HEK293 (cell line): ENCODE data around the gene GMDS.

ENCODE experiments used
- BCL11A ChIP-seq: fragments of 450-650 bp; formaldehyde crosslinking; IDR thresholded peaks from 2 replicates; pipeline ENCODE4 v1.5.1; 2016; ENCODE audit warnings: low read depth, missing biosample characterization, missing genetic modification characterization
- FEZF1 ChIP-seq: fragments of 450-650 bp; formaldehyde crosslinking; IDR thresholded peaks from 2 replicates; pipeline ENCODE4 v1.5.1; 2016; ENCODE audit warnings: missing biosample characterization, missing genetic modification characterization
- GFI1B ChIP-seq: fragments of 450-650 bp; formaldehyde crosslinking; IDR thresholded peaks from 2 replicates; pipeline ENCODE4 v1.5.1; 2016; ENCODE audit warnings: missing biosample characterization, missing genetic modification characterization
- HOXC10 ChIP-seq: sonication (generic); formaldehyde crosslinking; IDR thresholded peaks from 2 replicates; pipeline ENCODE4 v1.8.1; 2023; ENCODE audit warnings: mild to moderate bottlenecking, missing genetic modification reagents
- IKZF3 ChIP-seq: fragments of 450-650 bp; IDR thresholded peaks from 2 replicates; pipeline ENCODE4 v1.5.0; 2018; ENCODE audit warnings: missing biosample characterization, mild to moderate bottlenecking, missing genetic modification characterization, moderate library complexity
- KLF16 ChIP-seq: fragments of 450-650 bp; formaldehyde crosslinking; IDR thresholded peaks from 2 replicates; pipeline ENCODE4 v1.5.1; 2017; ENCODE audit warnings: missing biosample characterization, missing genetic modification characterization
- MYNN ChIP-seq: fragments of 450-650 bp; formaldehyde crosslinking; IDR thresholded peaks from 2 replicates; pipeline ENCODE4 v1.5.1; 2016; ENCODE audit warnings: missing biosample characterization, missing genetic modification characterization, borderline replicate concordance
- REPIN1 ChIP-seq: fragments of 450-650 bp; formaldehyde crosslinking; IDR thresholded peaks from 2 replicates; pipeline ENCODE4 v1.5.1; 2017; ENCODE audit warnings: missing biosample characterization, missing genetic modification characterization, low read depth
- SCRT1 ChIP-seq: fragments of 450-650 bp; formaldehyde crosslinking; IDR thresholded peaks from 2 replicates; pipeline ENCODE4 v1.5.1; 2016; ENCODE audit warnings: missing biosample characterization, missing genetic modification characterization, borderline replicate concordance
- SCRT2 ChIP-seq: fragments of 450-650 bp; formaldehyde crosslinking; IDR thresholded peaks from 2 replicates; pipeline ENCODE4 v1.5.1; 2016; ENCODE audit warnings: missing biosample characterization, missing genetic modification characterization
- TCF7L2 ChIP-seq: IDR thresholded peaks from 2 replicates; pipeline ENCODE4 v1.6.1; 2011; ENCODE audit warnings: low read depth, mild to moderate bottlenecking, inconsistent platforms, low read length, moderate library complexity, borderline replicate concordance
- WT1 ChIP-seq: fragments of 450-650 bp; formaldehyde crosslinking; IDR thresholded peaks from 2 replicates; pipeline ENCODE4 v1.5.1; 2016; ENCODE audit warnings: missing biosample characterization, missing genetic modification characterization
- ZBTB17 ChIP-seq: fragments of 450-650 bp; formaldehyde crosslinking; IDR thresholded peaks from 2 replicates; pipeline ENCODE4 v1.5.1; 2016; ENCODE audit warnings: missing biosample characterization, missing genetic modification characterization
- ZBTB44 ChIP-seq: fragments of 450-650 bp; IDR thresholded peaks from 2 replicates; pipeline ENCODE4 v1.5.1; 2018; ENCODE audit warnings: missing biosample characterization, mild to moderate bottlenecking, missing genetic modification characterization
- ZFP3 ChIP-seq: fragments of 450-650 bp; formaldehyde crosslinking; IDR thresholded peaks from 2 replicates; pipeline ENCODE4 v1.5.1; 2016; ENCODE audit warnings: low read depth, missing biosample characterization, missing genetic modification characterization
- ZNF10 ChIP-seq: fragments of 450-650 bp; formaldehyde crosslinking; IDR thresholded peaks from 2 replicates; pipeline ENCODE4 v1.5.1; 2017; ENCODE audit warnings: missing biosample characterization, missing genetic modification characterization
- ZNF146 ChIP-seq: fragments of 450-650 bp; formaldehyde crosslinking; IDR thresholded peaks from 2 replicates; pipeline ENCODE4 v1.5.1; 2016; ENCODE audit warnings: missing biosample characterization, missing genetic modification characterization
- ZNF157 ChIP-seq: fragments of 450-650 bp; formaldehyde crosslinking; IDR thresholded peaks from 2 replicates; pipeline ENCODE4 v1.5.1; 2016; ENCODE audit warnings: missing biosample characterization, missing genetic modification characterization
- ZNF174 ChIP-seq: fragments of 450-650 bp; formaldehyde crosslinking; IDR thresholded peaks from 2 replicates; pipeline ENCODE4 v1.5.0; 2017; ENCODE audit warnings: missing biosample characterization, mild to moderate bottlenecking, missing genetic modification characterization
- ZNF266 ChIP-seq: fragments of 450-650 bp; formaldehyde crosslinking; IDR thresholded peaks from 2 replicates; pipeline ENCODE4 v1.5.1; 2016; ENCODE audit warnings: missing biosample characterization, missing genetic modification characterization, low read depth
- ZNF280D ChIP-seq: fragments of 450-650 bp; formaldehyde crosslinking; IDR thresholded peaks from 2 replicates; pipeline ENCODE4 v1.5.1; 2016; ENCODE audit warnings: missing biosample characterization, missing genetic modification characterization
- ZNF302 ChIP-seq: fragments of 450-650 bp; formaldehyde crosslinking; IDR thresholded peaks from 2 replicates; pipeline ENCODE4 v1.5.1; 2016; ENCODE audit warnings: missing biosample characterization, missing genetic modification characterization, low read depth
- ZNF335 ChIP-seq: fragments of 450-650 bp; formaldehyde crosslinking; conservative IDR thresholded peaks from 2 replicates; pipeline ENCODE4 v1.5.1; 2016; ENCODE audit warnings: missing biosample characterization, missing genetic modification characterization
- ZNF473 ChIP-seq: fragments of 450-650 bp; formaldehyde crosslinking; IDR thresholded peaks from 2 replicates; pipeline ENCODE4 v1.5.1; 2017; ENCODE audit warnings: missing biosample characterization, missing genetic modification characterization
- ZNF501 ChIP-seq: fragments of 450-650 bp; formaldehyde crosslinking; IDR thresholded peaks from 2 replicates; pipeline ENCODE4 v1.5.1; 2016; ENCODE audit warnings: missing biosample characterization, missing genetic modification characterization
- ZNF549 ChIP-seq: fragments of 450-650 bp; IDR thresholded peaks from 2 replicates; pipeline ENCODE4 v1.5.1; 2018; ENCODE audit warnings: missing biosample characterization, missing genetic modification characterization, mild to moderate bottlenecking, inconsistent platforms, moderate library complexity
- ZNF596 ChIP-seq: fragments of 450-650 bp; IDR thresholded peaks from 2 replicates; pipeline ENCODE4 v1.5.0; 2018; ENCODE audit warnings: missing biosample characterization, mild to moderate bottlenecking, missing genetic modification characterization, moderate library complexity
- ZNF701 ChIP-seq: fragments of 450-650 bp; formaldehyde crosslinking; IDR thresholded peaks from 2 replicates; pipeline ENCODE4 v1.5.1; 2016; ENCODE audit warnings: missing biosample characterization, missing genetic modification characterization
- ZNF704 ChIP-seq: fragments of 450-650 bp; formaldehyde crosslinking; IDR thresholded peaks from 2 replicates; pipeline ENCODE4 v1.5.1; 2016; ENCODE audit warnings: missing biosample characterization, missing genetic modification characterization
- ZNF777 ChIP-seq: fragments of 450-650 bp; formaldehyde crosslinking; IDR thresholded peaks from 2 replicates; pipeline ENCODE4 v1.5.1; 2017; ENCODE audit warnings: missing biosample characterization, missing genetic modification characterization, borderline replicate concordance
- ZSCAN16 ChIP-seq: fragments of 450-650 bp; formaldehyde crosslinking; IDR thresholded peaks from 2 replicates; pipeline ENCODE4 v1.5.1; 2016; ENCODE audit warnings: missing biosample characterization, missing genetic modification characterization
- ZSCAN4 ChIP-seq: fragments of 450-650 bp; formaldehyde crosslinking; IDR thresholded peaks from 2 replicates; pipeline ENCODE4 v1.5.1; 2017; ENCODE audit warnings: missing biosample characterization, missing genetic modification characterization
- TF ChIP-seq, protein P1 (sequence below): fragments of 450-650 bp; formaldehyde crosslinking; IDR thresholded peaks from 2 replicates; pipeline ENCODE4 v1.5.1; 2016; ENCODE audit warnings: missing biosample characterization, missing genetic modification characterization

The GMDS gene

GRCh38 chr6:1817033-1817761 lies 428.2 kb downstream of the GMDS start (continued):
- peak; percentile 52 for TF ChIP-seq ZSCAN4 (tag by site-specific recombination)
- no peak for TF ChIP-seq ZNF596 (tag by site-specific recombination)
- peak; percentile 21; the same call in 1 of the 2 replicates for TF ChIP-seq ZNF335
- 0 out of 2 replicates have a peak, but pooled peaks have one; percentile 29 for TF ChIP-seq ZBTB17 (tag by site-specific recombination)
- TF ChIP-seq ZNF174 (tag by site-specific recombination), result no peak
- TF ChIP-seq FEZF1 (tag by site-specific recombination), result peak; percentile 35; the same call in 1 of the 2 replicates
- no peak for TF ChIP-seq ZBTB44 (tag by site-specific recombination)
- no peak for TF ChIP-seq MYNN (tag by site-specific recombination)
- no peak for TF ChIP-seq HOXC10
- no peak for TF ChIP-seq WT1 (tag by site-specific recombination)
- no peak for TF ChIP-seq ZNF146
- TF ChIP-seq GFI1B (tag by site-specific recombination), result no peak
- no peak for TF ChIP-seq ZNF777
- no peak for TF ChIP-seq IKZF3 (tag by site-specific recombination)
- TF ChIP-seq ZNF302 (tag by site-specific recombination), result no peak
- TF ChIP-seq ZNF549, result no peak
- no peak for TF ChIP-seq ZNF473 (tag by site-specific recombination)
- TF ChIP-seq ZSCAN16 (tag by site-specific recombination), result no peak
- TF ChIP-seq ZFP3, result no peak
- TF ChIP-seq SCRT2 (tag by site-specific recombination), result no peak
- TF ChIP-seq ZNF280D (tag by site-specific recombination), result no peak
- TF ChIP-seq, protein P1, sequence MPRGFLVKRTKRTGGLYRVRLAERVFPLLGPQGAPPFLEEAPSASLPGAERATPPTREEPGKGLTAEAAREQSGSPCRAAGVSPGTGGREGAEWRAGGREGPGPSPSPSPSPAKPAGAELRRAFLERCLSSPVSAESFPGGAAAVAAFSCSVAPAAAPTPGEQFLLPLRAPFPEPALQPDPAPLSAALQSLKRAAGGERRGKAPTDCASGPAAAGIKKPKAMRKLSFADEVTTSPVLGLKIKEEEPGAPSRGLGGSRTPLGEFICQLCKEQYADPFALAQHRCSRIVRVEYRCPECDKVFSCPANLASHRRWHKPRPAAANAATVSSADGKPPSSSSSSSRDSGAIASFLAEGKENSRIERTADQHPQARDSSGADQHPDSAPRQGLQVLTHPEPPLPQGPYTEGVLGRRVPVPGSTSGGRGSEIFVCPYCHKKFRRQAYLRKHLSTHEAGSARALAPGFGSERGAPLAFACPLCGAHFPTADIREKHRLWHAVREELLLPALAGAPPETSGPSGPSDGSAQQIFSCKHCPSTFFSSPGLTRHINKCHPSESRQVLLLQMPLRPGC (tag by site-specific recombination), result no peak
- no peak for TF ChIP-seq KLF16
- TF ChIP-seq TCF7L2, result no peak
- no peak for TF ChIP-seq REPIN1 (tag by site-specific recombination)
- TF ChIP-seq ZNF501 (tag by site-specific recombination), result no peak
- no peak for TF ChIP-seq SCRT1
- 0 out of 2 replicates have a peak, but pooled peaks have one; percentile 59 for TF ChIP-seq ZNF701 (tag by site-specific recombination)
- TF ChIP-seq ZNF157 (tag by site-specific recombination), result no peak
- TF ChIP-seq BCL11A, result no peak
- no peak for TF ChIP-seq ZNF266 (tag by site-specific recombination)
- no peak for TF ChIP-seq ZNF704 (tag by site-specific recombination)
- TF ChIP-seq ZNF10 (tag by site-specific recombination), result no peak
